ENCODE data around the gene MAMLD1.

Gene MAMLD1

GRCh38 chrX:150530821-150531220, 167.7 kb downstream of the MAMLD1 start:
- ATAC-seq: no peak
- TF ChIP-seq, protein P1, sequence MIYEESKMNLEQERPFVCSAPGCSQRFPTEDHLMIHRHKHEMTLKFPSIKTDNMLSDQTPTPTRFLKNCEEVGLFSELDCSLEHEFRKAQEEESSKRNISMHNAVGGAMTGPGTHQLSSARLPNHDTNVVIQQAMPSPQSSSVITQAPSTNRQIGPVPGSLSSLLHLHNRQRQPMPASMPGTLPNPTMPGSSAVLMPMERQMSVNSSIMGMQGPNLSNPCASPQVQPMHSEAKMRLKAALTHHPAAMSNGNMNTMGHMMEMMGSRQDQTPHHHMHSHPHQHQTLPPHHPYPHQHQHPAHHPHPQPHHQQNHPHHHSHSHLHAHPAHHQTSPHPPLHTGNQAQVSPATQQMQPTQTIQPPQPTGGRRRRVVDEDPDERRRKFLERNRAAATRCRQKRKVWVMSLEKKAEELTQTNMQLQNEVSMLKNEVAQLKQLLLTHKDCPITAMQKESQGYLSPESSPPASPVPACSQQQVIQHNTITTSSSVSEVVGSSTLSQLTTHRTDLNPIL (CRISPR knock-in tag; IDR thresholded peaks at IDR 0.05; ENCODE audit: low read depth): no peak
- TF ChIP-seq SNAI2 (CRISPR knock-in tag; IDR thresholded peaks at IDR 0.05): no peak
- no peak for TF ChIP-seq BACH2 (CRISPR knock-in tag; IDR thresholded peaks at IDR 0.05; ENCODE audit: borderline replicate concordance)
- no peak for TF ChIP-seq PATZ1 (CRISPR knock-in tag; IDR thresholded peaks at IDR 0.05; ENCODE audit: borderline replicate concordance)
- no peak for TF ChIP-seq TSHZ2 (CRISPR knock-in tag; IDR thresholded peaks at IDR 0.05)
- no peak for TF ChIP-seq OSR1 (CRISPR knock-in tag; IDR thresholded peaks at IDR 0.05)
- no peak for TF ChIP-seq ZNF70 (CRISPR knock-in tag; IDR thresholded peaks at IDR 0.05)
- TF ChIP-seq ZFP3 (CRISPR knock-in tag; IDR thresholded peaks at IDR 0.05): no peak
- no peak for TF ChIP-seq GLIS3 (CRISPR knock-in tag; IDR thresholded peaks at IDR 0.05)
- no peak for TF ChIP-seq TCF4 (CRISPR knock-in tag; IDR thresholded peaks at IDR 0.05; ENCODE audit: borderline replicate concordance)
- TF ChIP-seq, protein P2, sequence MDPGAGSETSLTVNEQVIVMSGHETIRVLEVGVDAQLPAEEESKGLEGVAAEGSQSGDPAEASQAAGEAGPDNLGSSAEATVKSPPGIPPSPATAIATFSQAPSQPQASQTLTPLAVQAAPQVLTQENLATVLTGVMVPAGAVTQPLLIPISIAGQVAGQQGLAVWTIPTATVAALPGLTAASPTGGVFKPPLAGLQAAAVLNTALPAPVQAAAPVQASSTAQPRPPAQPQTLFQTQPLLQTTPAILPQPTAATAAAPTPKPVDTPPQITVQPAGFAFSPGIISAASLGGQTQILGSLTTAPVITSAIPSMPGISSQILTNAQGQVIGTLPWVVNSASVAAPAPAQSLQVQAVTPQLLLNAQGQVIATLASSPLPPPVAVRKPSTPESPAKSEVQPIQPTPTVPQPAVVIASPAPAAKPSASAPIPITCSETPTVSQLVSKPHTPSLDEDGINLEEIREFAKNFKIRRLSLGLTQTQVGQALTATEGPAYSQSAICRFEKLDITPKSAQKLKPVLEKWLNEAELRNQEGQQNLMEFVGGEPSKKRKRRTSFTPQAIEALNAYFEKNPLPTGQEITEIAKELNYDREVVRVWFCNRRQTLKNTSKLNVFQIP (CRISPR knock-in tag; IDR thresholded peaks at IDR 0.05; ENCODE audit: borderline replicate concordance, low read depth): no peak
- TF ChIP-seq ZC3H10 (CRISPR knock-in tag; IDR thresholded peaks at IDR 0.05): no peak
- TF ChIP-seq ZFP30 (CRISPR knock-in tag; IDR thresholded peaks at IDR 0.05): no peak
- no peak for TF ChIP-seq ESRRG (CRISPR knock-in tag; IDR thresholded peaks at IDR 0.05)
- no peak for TF ChIP-seq ARNTL (CRISPR knock-in tag; IDR thresholded peaks at IDR 0.05; ENCODE audit: borderline replicate concordance, low read depth)
- TF ChIP-seq CSDC2 (CRISPR knock-in tag; IDR thresholded peaks at IDR 0.05): no peak

DNA sequence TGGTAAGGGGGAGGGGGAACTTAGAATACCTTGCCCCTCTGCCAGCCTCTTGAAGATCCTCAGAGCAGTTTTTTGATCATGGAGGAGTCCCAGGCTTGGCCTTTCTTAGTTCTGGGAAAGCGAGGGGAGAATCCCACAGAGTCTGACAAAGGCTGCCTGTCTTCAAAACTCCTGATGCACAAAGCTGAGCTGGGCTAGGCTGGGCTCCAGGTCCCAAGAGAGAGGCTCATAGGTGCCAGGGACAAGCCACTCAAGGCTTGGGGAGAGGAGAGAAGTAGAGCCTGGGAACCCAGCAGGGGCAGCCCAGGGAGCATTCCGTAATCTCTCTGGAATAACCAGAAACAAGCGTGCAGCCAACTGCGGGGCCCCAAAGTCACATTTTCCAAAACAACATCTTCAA, 168.3 kb downstream of the MAMLD1 start:
- no peak for ATAC-seq
- TF ChIP-seq BACH2 (CRISPR knock-in tag; IDR thresholded peaks at IDR 0.05; ENCODE audit: borderline replicate concordance): no peak
- no peak for TF ChIP-seq TSHZ2 (CRISPR knock-in tag; IDR thresholded peaks at IDR 0.05)
- no peak for TF ChIP-seq TOX (CRISPR knock-in tag; IDR thresholded peaks at IDR 0.05; ENCODE audit: borderline replicate concordance)

GRCh38 chrX:150533863-150534262, 170.7 kb downstream of the MAMLD1 start:
- TF ChIP-seq, protein P1 (CRISPR knock-in tag; IDR thresholded peaks at IDR 0.05; ENCODE audit: low read depth): no peak
- TF ChIP-seq ARNTL (CRISPR knock-in tag; IDR thresholded peaks at IDR 0.05; ENCODE audit: borderline replicate concordance, low read depth) (no peak), GLIS3 (CRISPR knock-in tag; IDR thresholded peaks at IDR 0.05) (no peak), ZFP30 (CRISPR knock-in tag; IDR thresholded peaks at IDR 0.05) (no peak), PPARA (CRISPR knock-in tag; IDR thresholded peaks at IDR 0.05; ENCODE audit: borderline replicate concordance) (no peak), ISL1 (CRISPR knock-in tag; IDR thresholded peaks at IDR 0.05) (no peak), PATZ1 (CRISPR knock-in tag; IDR thresholded peaks at IDR 0.05; ENCODE audit: borderline replicate concordance) (no peak), CSDC2 (CRISPR knock-in tag; IDR thresholded peaks at IDR 0.05) (no peak), ZNF70 (CRISPR knock-in tag; IDR thresholded peaks at IDR 0.05) (no peak), ZNF8 (CRISPR knock-in tag; IDR thresholded peaks at IDR 0.05) (no peak)
- TF ChIP-seq, protein P3, sequence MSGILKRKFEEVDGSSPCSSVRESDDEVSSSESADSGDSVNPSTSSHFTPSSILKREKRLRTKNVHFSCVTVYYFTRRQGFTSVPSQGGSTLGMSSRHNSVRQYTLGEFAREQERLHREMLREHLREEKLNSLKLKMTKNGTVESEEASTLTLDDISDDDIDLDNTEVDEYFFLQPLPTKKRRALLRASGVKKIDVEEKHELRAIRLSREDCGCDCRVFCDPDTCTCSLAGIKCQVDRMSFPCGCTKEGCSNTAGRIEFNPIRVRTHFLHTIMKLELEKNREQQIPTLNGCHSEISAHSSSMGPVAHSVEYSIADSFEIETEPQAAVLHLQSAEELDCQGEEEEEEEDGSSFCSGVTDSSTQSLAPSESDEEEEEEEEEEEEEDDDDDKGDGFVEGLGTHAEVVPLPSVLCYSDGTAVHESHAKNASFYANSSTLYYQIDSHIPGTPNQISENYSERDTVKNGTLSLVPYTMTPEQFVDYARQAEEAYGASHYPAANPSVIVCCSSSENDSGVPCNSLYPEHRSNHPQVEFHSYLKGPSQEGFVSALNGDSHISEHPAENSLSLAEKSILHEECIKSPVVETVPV (CRISPR knock-in tag; IDR thresholded peaks at IDR 0.05): no peak
- ATAC-seq: no peak
